ENCODE results near the gene ZNF839.

Gene ZNF839

GRCh38 chr14:102319351-102320032 is at the start of gene ZNF839:
Gene ZNF839 (plus strand): TSS chr14:102319746. CDS start chr14:102319766, 20 bp downstream.
- peak within 1 kb of the TSS; percentile 79 for H3K4me3 ChIP-seq (ENCODE audit: low read depth, low read length)
- CTCF ChIA-PET: interaction anchor here (0.8 to 8.1 kb wide), 14 partner anchors 11 to 612 kb away, joined by 3 to 113 read pairs (median 4); no protein-coding TSS in a partner anchor
- no peak for DNase-seq (ENCODE audit: low read depth, low spot score)
- POLR2A ChIA-PET: no interaction called here
- TF ChIP-seq CTCF (IDR thresholded peaks at IDR 0.05; ENCODE audit: insufficient read depth, low read length, missing control alignments): no peak

GRCh38 chr14:102272392-102272791 is 47.2 kb upstream of the ZNF839 start:
- POLR2A ChIA-PET: interaction anchor here (0.7 to 0.8 kb wide), 2 partner anchors 8 to 26 kb away, joined by 3 to 5 read pairs; no protein-coding TSS in a partner anchor

GRCh38 chr14:102275866-102276265 is 43.7 kb upstream of the ZNF839 start:
- no peak for DNase-seq (ENCODE audit: low read depth, low spot score)
- TF ChIP-seq CTCF (IDR thresholded peaks at IDR 0.05; ENCODE audit: insufficient read depth, low read length, missing control alignments): no peak
- ChIA-PET CTCF (no interaction called here), POLR2A (no interaction called here)
- no peak overlapping the region for H3K4me3 ChIP-seq (ENCODE audit: low read depth, low read length)

More at GRCh38 chr14:102272392-102272791, 47.2 kb upstream of the ZNF839 start:
- CTCF ChIA-PET: no interaction called here
- DNase-seq (ENCODE audit: low read depth, low spot score): peak; percentile 46
- TF ChIP-seq CTCF (IDR thresholded peaks at IDR 0.05; ENCODE audit: insufficient read depth, low read length, missing control alignments): no peak
- no peak overlapping the region for H3K4me3 ChIP-seq (ENCODE audit: low read depth, low read length)

GRCh38 chr14:102277874-102278630 is 41.5 kb upstream of the ZNF839 start:
- ChIA-PET POLR2A (no interaction called here), CTCF (interaction anchor here (1.1 kb wide), 2 partner anchors 15 to 40 kb away, joined by 4 to 6 read pairs; no protein-coding TSS in a partner anchor)
- TF ChIP-seq CTCF (IDR thresholded peaks at IDR 0.05; ENCODE audit: insufficient read depth, low read length, missing control alignments): no peak
- H3K4me3 ChIP-seq (ENCODE audit: low read depth, low read length): no peak overlapping the region
- DNase-seq (ENCODE audit: low read depth, low spot score): no peak

GRCh38 chr14:102278631-102278935 is 41.0 kb upstream of the ZNF839 start:
- ChIA-PET CTCF (interaction anchor here (1.1 kb wide), 2 partner anchors 14 to 41 kb away, joined by 4 to 6 read pairs; no protein-coding TSS in a partner anchor), POLR2A (no interaction called here)
- H3K4me3 ChIP-seq (ENCODE audit: low read depth, low read length): no peak overlapping the region
- no peak for DNase-seq (ENCODE audit: low read depth, low spot score)
- no peak for TF ChIP-seq CTCF (IDR thresholded peaks at IDR 0.05; ENCODE audit: insufficient read depth, low read length, missing control alignments)

- H3K4me3 ChIP-seq (ENCODE audit: low read depth, low read length): no peak overlapping the region
- no peak for DNase-seq (ENCODE audit: low read depth, low spot score)
- no peak for TF ChIP-seq CTCF (IDR thresholded peaks at IDR 0.05; ENCODE audit: insufficient read depth, low read length, missing control alignments)
- POLR2A ChIA-PET: no interaction called here
- CTCF ChIA-PET: interaction anchor here (1.1 kb wide), 1 partner anchor 14 kb away, joined by 4 read pairs; no protein-coding TSS in a partner anchor
Measured at GRCh38 chr14:102279282-102279681, 40.3 kb upstream of the ZNF839 start.
